ENCODE results near the gene GPATCH3.

- TF ChIP-seq, protein P1, sequence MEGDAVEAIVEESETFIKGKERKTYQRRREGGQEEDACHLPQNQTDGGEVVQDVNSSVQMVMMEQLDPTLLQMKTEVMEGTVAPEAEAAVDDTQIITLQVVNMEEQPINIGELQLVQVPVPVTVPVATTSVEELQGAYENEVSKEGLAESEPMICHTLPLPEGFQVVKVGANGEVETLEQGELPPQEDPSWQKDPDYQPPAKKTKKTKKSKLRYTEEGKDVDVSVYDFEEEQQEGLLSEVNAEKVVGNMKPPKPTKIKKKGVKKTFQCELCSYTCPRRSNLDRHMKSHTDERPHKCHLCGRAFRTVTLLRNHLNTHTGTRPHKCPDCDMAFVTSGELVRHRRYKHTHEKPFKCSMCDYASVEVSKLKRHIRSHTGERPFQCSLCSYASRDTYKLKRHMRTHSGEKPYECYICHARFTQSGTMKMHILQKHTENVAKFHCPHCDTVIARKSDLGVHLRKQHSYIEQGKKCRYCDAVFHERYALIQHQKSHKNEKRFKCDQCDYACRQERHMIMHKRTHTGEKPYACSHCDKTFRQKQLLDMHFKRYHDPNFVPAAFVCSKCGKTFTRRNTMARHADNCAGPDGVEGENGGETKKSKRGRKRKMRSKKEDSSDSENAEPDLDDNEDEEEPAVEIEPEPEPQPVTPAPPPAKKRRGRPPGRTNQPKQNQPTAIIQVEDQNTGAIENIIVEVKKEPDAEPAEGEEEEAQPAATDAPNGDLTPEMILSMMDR (IDR thresholded peaks at IDR 0.05), result no peak
- TF ChIP-seq ZFX (IDR thresholded peaks at IDR 0.05; ENCODE audit: borderline replicate concordance), result no peak
These were observed 37.9 kb upstream of the GPATCH3 start for GRCh38 chr1:26938004-26938658.
